Cardiac muscle cell (in vitro differentiated cells and primary cell): Measurements from ENCODE around the gene ZXDC. TPM values are rescaled to one million over a fixed set of nuclear protein-coding genes. Genes with fewer than 3 reads are reported as not detected.

ENCODE experiments used
- DNase-seq, 2 donors: peaks; one replicate each; pipeline versions ENCODE4 v3.0.0 to v3.0.0-alpha.2; 2010 to 2017; ENCODE audit warnings: low read depth in 1 of 2, low spot score in 1 of 2
- H3K27ac ChIP-seq: fragments of 200-600 bp; sonication (generic); 2 replicates; pipeline ENCODE4 v1.5.1; 2016
- H3K27me3 ChIP-seq: fragments of 200-600 bp; sonication (generic); 2 replicates; pipeline ENCODE4 v1.6.0; 2016; ENCODE audit warnings: control low read depth
- H3K36me3 ChIP-seq: fragments of 200-600 bp; sonication (generic); 2 replicates; pipeline ENCODE4 v1.5.1; 2016; ENCODE audit warnings: control low read depth
- H3K4me1 ChIP-seq: fragments of 200-600 bp; sonication (generic); 2 replicates; pipeline ENCODE4 v1.8.1; 2017; ENCODE audit warnings: low read depth, mild to moderate bottlenecking, mixed run types
- H3K4me3 ChIP-seq: fragments of 200-600 bp; sonication (generic); 2 replicates; pipeline ENCODE4 v1.5.1; 2016; ENCODE audit warnings: mild to moderate bottlenecking
- H3K9me3 ChIP-seq: fragments of 200-600 bp; sonication (generic); 2 replicates; pipeline ENCODE4 v1.5.1; 2017; ENCODE audit warnings: low read depth, mild to moderate bottlenecking, control low read depth
- polyA plus RNA-seq: library from polyadenylated mRNA; unstranded; fragments of >200 nt; fragmentation: Nextera tagmentation; extraction: Ambion mirVana; gene quantifications from 2 replicates; pipeline ENCODE4 v1.2.1, GENCODE V29; 2016
- total RNA-seq: library from RNA; depleted of rRNA; stranded (reverse); fragments of >200 nt; gene quantifications from 2 replicates; pipeline ENCODE4 v1.2.3, GENCODE V29; 2016
- TF ChIP-seq, protein P1 (sequence below): IDR thresholded peaks from 2 replicates; pipeline ENCODE4 v1.5.1; 2012; ENCODE audit warnings: low read depth, mild to moderate bottlenecking, low read length

The ZXDC gene
- total and polyA plus RNA-seq, 2 experiments from 2014 or later, result 40.4 to 56.3 TPM

DNA sequence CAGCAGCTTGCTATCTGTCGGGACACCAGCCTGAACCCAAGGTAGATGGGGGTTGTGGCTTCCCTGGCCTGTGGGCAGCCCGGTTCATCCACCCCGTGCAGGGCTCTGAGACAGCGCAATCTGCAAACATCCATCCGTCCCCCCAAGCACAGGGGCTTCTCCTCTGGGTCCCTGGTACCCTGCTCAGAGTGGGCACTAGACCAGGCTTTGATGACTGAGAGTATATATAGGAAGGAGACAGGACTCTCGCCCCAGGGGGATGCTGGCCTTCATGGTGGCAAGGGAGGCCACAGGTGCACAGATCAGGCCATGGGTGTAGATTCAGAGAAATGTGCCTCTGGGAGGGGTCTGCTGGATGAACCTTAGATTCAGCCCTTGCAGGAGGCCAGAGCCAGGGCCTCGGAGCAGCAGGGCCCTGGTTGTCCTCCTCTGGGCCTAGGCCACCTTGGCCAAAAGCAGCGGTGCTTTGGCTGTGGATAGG is 40.7 kb downstream of the ZXDC start:
- Histone ChIP-seq H3K36me3 (peaks cover 19% of the 10 kb centered on the region), H3K4me3 (no peak overlapping the region), H3K9me3 (no peaks in the 10 kb centered on the region), H3K4me1 (no peaks in the 10 kb centered on the region), H3K27ac (no peak overlapping the region), H3K27me3 (no peaks in the 10 kb centered on the region)
- TF ChIP-seq, protein P1, sequence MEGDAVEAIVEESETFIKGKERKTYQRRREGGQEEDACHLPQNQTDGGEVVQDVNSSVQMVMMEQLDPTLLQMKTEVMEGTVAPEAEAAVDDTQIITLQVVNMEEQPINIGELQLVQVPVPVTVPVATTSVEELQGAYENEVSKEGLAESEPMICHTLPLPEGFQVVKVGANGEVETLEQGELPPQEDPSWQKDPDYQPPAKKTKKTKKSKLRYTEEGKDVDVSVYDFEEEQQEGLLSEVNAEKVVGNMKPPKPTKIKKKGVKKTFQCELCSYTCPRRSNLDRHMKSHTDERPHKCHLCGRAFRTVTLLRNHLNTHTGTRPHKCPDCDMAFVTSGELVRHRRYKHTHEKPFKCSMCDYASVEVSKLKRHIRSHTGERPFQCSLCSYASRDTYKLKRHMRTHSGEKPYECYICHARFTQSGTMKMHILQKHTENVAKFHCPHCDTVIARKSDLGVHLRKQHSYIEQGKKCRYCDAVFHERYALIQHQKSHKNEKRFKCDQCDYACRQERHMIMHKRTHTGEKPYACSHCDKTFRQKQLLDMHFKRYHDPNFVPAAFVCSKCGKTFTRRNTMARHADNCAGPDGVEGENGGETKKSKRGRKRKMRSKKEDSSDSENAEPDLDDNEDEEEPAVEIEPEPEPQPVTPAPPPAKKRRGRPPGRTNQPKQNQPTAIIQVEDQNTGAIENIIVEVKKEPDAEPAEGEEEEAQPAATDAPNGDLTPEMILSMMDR, result no peak
- no peak for DNase-seq

DNA sequence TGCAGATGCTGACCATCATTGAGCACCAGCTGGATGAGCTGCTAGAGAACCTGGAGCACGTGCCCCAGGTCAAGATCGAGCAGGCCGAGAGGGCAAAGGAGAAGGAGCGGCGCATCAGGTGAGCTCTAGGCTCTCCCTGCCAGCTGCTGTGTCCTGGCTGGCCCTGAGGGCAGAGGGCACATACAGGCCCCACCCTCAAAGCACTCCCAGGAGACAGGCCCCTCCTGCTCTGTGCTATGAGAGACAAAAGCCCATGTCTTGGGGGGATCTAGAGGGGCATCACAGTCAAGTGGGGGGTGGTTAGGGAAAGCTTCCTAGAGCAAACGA is 41.5 kb downstream of the ZXDC start:
- TF ChIP-seq, protein P1, result no peak
- Histone ChIP-seq H3K36me3 (peaks cover 16% of the 10 kb centered on the region), H3K9me3 (no peaks in the 10 kb centered on the region), H3K4me3 (no peak overlapping the region), H3K27me3 (no peaks in the 10 kb centered on the region), H3K4me1 (no peaks in the 10 kb centered on the region), H3K27ac (no peak overlapping the region)
- DNase-seq, result no peak

DNA sequence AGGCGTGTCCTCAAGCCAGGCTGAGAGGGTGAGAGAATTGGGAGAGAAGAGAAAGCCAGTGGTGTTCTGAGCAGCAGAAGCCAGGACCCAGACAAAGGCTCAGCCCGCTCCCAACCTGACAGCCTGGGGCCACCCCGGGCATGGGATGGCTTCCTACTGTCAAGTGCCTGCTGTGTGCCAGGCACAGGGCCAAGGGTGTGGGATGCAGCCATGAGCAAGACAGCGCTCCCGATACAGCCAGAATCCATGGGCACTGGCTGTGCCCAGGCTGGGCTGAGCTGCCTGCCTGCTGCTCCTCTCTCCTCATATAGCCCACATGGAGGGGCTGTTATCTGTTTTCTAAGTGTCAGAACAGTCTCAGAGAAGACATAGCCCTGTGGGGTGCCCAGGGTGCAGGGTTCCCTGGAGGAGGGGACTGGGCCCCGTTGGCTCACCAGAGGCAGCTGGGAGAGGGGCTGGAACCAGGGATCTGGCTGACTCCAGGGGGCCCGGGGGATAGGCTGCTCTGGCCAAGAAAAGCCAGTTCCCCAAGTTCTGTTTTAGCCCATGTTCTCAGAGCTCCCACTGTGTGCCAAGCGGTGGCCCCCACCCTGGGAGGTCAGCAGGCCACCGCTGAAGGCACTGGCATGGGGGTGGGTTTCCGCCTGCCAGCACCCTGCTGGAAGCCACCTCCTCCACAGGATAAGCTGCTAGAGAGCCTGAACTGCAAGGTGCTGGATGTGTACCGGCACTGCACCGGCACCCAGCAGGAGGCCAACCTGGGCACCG is 42.0 kb downstream of the ZXDC start:
- Histone ChIP-seq H3K4me3 (no peak overlapping the region), H3K4me1 (no peaks in the 10 kb centered on the region), H3K36me3 (peaks cover 12% of the 10 kb centered on the region), H3K27ac (no peak overlapping the region), H3K27me3 (no peaks in the 10 kb centered on the region), H3K9me3 (no peaks in the 10 kb centered on the region)
- DNase-seq, result no peak
- TF ChIP-seq, protein P1, result no peak

DNA sequence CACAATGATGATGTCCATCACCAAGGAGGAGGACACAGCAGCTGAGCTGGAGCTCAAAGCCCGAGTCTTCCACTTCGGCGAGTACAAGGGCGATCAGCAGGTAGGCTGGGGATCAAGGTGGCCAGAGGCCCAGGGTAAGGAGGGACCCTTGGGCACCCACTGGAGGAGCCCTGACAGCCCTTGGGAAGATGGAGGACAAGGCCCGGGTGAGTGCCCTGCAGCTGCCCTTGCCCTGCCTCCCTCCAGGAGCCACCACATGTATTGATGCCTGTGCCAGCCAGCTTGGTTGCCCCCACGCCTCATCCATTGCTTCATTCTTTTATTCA is 42.6 kb downstream of the ZXDC start:
- no peaks in the 10 kb centered on the region for H3K27me3 ChIP-seq
- no peak overlapping the region for H3K4me3 ChIP-seq
- peaks cover 7% of the 10 kb centered on the region for H3K36me3 ChIP-seq
- TF ChIP-seq, protein P1, result no peak
- no peak for DNase-seq
- H3K9me3 ChIP-seq, result no peaks in the 10 kb centered on the region
- no peaks in the 10 kb centered on the region for H3K4me1 ChIP-seq
- no peak overlapping the region for H3K27ac ChIP-seq

DNA sequence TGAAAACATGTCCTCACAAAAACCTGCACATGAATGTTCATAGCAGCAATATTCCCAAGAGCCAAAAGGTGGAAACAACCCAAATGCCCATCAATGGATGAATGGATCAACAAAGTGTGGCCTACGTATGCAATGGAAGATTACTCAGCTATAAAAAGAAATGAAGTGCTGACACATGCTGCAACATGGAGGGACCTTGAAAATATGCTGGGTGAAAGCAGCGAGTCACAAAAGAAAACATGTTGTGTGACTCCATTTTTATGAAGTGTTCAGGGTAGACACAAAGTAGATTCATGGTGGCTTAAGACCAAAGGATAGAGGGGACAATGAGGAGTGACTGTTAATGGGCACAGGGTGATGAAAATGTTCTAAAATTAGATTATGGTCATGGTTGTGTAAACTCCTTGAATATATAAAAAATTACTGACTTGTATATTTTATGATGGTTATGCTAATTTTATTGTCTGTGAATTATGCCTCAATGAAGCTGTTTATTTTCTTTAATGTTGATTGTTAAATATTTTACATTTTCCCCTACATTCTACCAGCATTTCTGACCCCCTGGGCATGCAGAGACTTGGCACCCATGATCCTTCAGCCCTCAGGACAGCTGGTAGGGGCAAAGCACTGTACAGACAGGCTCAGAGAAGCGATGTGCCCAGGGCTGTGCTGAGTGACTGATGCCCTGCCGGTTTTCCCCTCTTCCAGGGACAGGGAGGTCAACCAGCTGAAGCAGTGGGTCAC is 43.2 kb downstream of the ZXDC start:
- H3K27ac ChIP-seq, result no peak overlapping the region
- TF ChIP-seq, protein P1, result no peak
- H3K4me3 ChIP-seq, result no peak overlapping the region
- peaks cover 3% of the 10 kb centered on the region for H3K36me3 ChIP-seq
- no peak for DNase-seq
- no peaks in the 10 kb centered on the region for H3K9me3 ChIP-seq
- H3K4me1 ChIP-seq, result no peaks in the 10 kb centered on the region
- H3K27me3 ChIP-seq, result no peaks in the 10 kb centered on the region
